GM10248 (cell line): ENCODE data around the gene UBASH3B.

Source experiments
- CTCF ChIA-PET: fragments of 300-600 bp; sonication (Branson Sonifier 250); formaldehyde crosslinking; extraction: SDS; loops from one replicate; lab custom pipeline; 2021; ENCODE audit warnings: antibody characterized with exemption; lab: Yijun Ruan, JAX
- POLR2A ChIA-PET: fragments of 350-650 bp; sonication (Branson Sonifier 250); formaldehyde crosslinking; extraction: SDS; loops from one replicate; lab custom pipeline; 2020; ENCODE audit warnings: antibody characterized with exemption; lab: Yijun Ruan, JAX
- DNase-seq: peaks from one replicate; pipeline ENCODE4 v3.0.0; 2012; ENCODE audit errors: extremely low spot score
- CTCF ChIP-seq: IDR thresholded peaks from 2 replicates; pipeline ENCODE4 v1.5.1; 2012; ENCODE audit warnings: mild to moderate bottlenecking, low read depth; ENCODE audit errors: extremely low read depth, missing control alignments, control extremely low read depth

UBASH3B gene

GRCh38 chr11:122749005-122749687 lies 93.6 kb downstream of the UBASH3B start:
- peak; percentile 72 for DNase-seq
- TF ChIP-seq CTCF: no peak
- POLR2A ChIA-PET: interaction anchor here (0.6 kb wide), 1 partner anchor 199 kb away, joined by 3 read pairs; no protein-coding TSS in a partner anchor
- CTCF ChIA-PET: interaction anchor here (0.9 to 2.8 kb wide), 13 partner anchors 9 to 121 kb away, joined by 3 to 8 read pairs (median 3); partner anchors contain the start of gene UBASH3B

DNA sequence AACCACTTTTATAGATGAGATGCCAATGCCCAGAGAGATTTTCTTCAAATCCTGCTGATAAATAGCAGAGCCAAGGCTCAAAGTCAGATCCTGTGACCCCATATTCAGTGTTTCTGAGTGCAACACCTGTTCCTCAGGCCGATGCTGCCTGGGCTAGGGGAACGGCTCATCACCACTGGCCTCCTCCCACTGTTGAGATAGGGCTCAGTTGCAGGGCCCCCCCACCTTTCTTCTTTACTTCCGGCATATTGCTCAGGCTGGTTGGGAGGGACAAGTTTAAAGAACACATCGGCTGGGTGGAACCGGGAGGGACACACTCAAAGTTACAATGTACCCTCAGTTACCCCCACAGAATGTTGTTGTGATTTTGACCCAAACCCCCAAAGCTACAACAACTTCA lies 94.5 kb downstream of the UBASH3B start:
- no peak for TF ChIP-seq CTCF
- CTCF ChIA-PET: interaction anchor here (1.1 to 2.8 kb wide), 7 partner anchors 31 to 122 kb away, joined by 3 to 8 read pairs (median 3); no protein-coding TSS in a partner anchor
- DNase-seq: no peak
- POLR2A ChIA-PET: no interaction called here

GRCh38 chr11:122751292-122752070 lies 96.0 kb downstream of the UBASH3B start:
- no peak for TF ChIP-seq CTCF
- CTCF ChIA-PET: interaction anchor here (0.9 to 9.0 kb wide), 8 partner anchors 13 to 123 kb away, joined by 3 to 117 read pairs (median 4); no protein-coding TSS in a partner anchor
- POLR2A ChIA-PET: no interaction called here
- no peak for DNase-seq

- ChIA-PET CTCF (interaction anchor here (0.7 to 9.0 kb wide), 27 partner anchors 9 to 177 kb away, joined by 3 to 117 read pairs (median 6); partner anchors contain the start of gene UBASH3B), POLR2A (no interaction called here)
Observed at GRCh38 chr11:122754028-122754427, 98.5 kb downstream of the UBASH3B start.

GRCh38 chr11:122754553-122755322 lies 99.2 kb downstream of the UBASH3B start:
- peak; percentile 50 for DNase-seq
- CTCF ChIA-PET: interaction anchor here (0.7 to 9.0 kb wide), 39 partner anchors 10 to 178 kb away, joined by 3 to 117 read pairs (median 4); partner anchors contain the start of gene UBASH3B
- TF ChIP-seq CTCF: peak; percentile 57
- POLR2A ChIA-PET: no interaction called here

More at GRCh38 chr11:122754028-122754427, 98.5 kb downstream of the UBASH3B start:
- TF ChIP-seq CTCF: no peak
- DNase-seq: no peak
